ENCODE measurements around the gene EPAS1.

GRCh38 chr2:46410273-46411244, 113.4 kb downstream of the EPAS1 start:
- TF ChIP-seq CTCF (IDR thresholded peaks at IDR 0.05): no peak
- TF ChIP-seq POLR2A (IDR thresholded peaks at IDR 0.05): no peak

Measured in heart left ventricle (tissue), 13 donors.